Glomerular visceral epithelial cell (primary cell): Measurements from ENCODE around the gene PACSIN3.

Experiments used
- DNase-seq: peaks from one replicate; pipeline ENCODE4 v3.0.0-alpha.2; 2016; ENCODE audit errors: extremely low spot score

Gene PACSIN3

DNA sequence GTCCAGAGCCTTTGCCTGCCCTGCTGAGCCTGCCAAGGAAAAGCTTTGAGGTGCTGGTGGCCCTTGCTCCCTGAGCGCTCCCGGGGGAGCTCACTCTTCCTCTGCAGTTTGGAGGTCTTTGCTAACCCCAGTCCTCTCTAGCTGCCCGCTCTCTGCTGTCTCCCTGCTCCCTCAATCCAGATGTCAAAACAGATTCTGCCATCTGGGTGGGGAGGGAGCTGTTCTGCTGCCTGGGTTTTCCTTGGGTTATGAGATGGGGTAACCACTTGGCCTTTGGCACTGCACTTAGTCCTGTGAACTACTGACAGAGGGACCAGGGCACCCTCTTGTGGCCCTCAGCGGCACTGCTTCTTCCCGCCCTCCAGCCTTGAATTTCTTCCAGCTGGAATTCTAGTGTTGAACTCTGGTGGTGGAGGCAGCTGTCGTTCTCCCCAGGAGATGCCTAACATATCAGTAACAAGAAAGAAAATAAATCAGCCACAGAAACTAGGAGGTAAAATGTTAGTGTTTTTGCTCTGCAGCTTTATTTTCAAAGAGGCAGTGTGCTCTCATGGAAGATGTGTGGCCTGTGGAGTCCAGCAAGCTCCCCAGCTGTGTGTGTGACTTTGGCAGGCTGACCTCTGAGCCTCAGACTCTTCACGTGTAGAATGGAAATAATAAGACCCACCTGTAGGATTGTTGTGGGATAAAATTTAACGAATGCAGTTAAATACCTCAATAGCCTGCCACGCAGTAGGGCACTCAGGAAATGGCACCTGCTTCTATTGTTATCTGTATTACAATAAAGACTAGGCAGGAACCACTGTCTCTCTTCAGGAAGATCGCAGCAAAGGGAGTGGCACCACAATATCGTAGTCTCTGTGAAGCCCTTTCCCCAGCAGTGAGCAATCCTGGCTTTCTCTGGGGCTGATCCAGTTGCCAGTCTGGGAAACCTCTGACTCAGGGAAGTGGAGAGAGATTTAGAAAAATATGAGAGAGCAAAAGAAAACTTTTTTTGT lies 33.0 kb downstream of the PACSIN3 start:
- peak; percentile 76 for DNase-seq

DNA sequence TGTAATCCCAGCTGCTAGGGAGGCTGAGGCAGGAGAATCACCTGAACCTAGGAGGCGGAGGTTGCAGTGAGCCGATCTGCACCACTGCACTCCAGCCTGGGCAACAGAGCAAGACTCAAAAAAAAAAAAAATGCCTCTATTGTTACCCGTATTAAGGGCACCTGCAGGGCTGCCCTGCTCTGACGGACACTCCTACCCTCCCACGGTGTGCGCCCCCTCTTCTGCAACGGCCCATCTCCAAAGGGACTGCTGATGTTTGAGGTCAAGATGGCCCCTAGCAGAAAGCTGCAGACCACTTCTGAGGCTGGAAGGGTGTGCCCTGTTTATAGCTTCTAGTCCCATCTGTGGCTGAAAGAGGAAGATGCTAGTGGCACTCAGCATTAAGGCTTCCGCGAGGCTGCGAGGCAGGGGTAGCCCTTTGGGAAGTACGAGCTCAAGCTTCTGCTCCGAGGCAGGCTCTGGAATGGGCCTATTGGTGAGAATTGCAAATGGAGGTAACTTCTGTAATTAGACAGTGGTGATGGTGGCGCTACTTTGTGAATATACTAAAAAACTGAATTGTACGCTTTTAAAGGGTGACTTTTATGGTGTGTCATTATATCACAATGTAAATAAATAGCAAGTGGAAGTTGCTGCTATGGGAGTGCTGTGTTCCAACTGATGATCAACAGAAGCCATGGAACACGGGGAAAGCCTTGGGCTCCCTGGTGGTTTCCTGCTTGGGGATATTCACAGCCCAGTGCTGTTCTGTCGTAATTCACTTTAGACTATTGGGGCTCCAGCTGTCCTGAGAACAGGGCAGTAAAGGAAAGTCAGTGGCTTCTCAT lies 33.9 kb downstream of the PACSIN3 start:
- DNase-seq: no peak

DNA sequence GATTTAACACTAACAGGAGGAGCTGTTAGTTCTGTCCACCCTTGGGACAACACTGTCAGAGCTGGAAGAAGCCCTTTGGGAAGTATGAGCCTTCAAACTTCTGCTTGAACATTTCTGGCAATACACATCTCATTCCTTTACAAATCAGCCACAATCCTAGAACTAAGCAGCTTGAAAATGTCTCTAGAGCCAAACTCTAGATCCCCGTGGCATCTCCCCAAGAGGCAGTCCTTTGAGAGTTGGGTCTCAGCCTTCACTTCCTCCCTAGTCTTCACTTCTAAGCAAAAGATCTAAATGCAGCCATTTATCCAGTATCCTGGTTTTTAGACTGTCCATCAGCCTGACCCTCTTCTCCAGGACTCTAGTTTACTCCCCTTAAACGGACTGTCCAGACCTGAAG lies 36.5 kb downstream of the PACSIN3 start:
- DNase-seq: no peak

DNA sequence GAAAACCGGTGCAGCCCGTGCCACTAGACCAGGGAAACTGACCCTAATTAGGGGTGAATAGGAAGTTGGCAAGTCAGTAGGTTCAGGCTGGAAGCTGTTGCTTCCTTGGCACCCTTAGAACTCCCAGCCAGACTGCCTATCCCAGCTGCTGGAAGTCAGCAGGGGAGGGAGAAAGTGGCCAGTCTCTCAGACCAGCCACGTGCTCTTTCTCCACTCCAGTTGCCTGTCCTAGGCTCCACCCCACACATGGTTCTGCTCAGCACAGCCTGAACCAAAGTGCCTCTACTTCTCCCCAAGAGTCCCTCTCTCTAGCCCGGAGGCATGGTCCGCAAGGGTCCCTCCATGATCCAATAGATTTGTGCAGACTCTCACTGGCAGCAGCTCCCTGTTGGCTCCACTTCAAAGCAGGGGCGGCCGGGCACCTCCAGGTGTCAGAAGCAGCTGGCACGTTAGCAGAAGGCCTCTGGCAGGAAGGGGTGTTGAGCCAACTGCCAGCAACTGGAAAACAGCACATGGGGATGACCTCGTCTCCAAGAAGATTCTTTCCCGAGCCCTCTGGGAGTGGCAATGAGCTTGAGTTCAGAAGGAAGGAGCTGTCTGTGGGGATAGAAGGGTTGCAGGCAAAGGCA lies 37.2 kb downstream of the PACSIN3 start:
- no peak for DNase-seq

DNA sequence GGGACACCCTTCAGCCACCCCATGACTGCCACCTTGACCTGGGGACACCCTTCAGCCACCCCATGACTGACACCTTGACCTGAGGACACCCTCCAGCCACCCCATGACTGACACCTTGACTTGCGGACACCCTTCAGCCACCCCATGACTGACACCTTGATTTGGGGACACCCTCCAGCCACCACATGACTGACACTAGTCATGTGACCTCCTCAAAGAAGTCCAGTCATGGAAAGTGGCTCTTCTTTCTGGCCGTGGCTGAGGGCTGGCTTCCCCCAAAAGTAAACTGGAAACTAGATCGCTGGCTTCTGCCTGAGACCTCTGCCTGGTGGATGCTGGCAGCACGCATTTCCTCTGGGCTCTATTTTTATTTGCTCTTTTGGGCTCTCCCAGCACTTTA lies 38.0 kb downstream of the PACSIN3 start:
- DNase-seq: no peak

DNA sequence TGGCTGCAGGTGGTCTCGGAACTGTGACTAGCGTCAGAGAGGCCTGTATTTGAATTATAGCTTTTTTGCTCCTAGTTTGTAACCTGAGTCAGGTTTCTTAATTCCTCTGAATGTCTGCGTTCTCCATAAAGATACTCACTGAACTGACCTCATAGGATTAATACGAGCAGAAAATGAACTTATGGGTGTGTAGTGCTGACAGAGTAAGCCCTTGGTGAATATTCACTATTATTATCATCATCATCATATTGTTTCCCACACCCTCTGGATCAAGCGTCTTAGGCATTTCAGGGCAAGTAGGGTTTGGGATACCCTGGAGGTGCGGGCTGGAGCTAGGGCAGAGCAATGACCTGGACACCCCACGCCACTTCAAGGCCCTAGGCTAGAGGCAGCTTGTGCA lies 38.6 kb downstream of the PACSIN3 start:
- no peak for DNase-seq

DNA sequence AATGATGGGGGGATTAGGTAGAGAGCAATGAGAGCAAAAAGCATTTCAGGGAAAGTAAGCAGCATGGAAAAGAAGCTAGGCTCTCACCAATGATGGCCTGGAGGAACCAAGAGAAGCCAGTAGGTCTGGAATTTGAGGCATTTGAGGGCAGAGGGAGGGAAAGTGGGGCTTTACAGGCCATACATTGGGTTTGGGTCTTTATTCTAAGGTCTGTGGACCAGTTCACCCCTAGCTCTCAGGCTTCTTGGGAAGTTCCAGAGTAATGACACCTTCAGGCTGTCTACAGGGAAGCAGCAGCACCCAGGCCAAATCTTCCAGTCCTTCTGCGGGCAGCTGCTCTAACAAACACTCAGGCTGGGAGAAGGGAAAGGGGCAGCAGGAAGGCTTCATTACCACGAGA lies 39.0 kb downstream of the PACSIN3 start:
- no peak for DNase-seq

DNA sequence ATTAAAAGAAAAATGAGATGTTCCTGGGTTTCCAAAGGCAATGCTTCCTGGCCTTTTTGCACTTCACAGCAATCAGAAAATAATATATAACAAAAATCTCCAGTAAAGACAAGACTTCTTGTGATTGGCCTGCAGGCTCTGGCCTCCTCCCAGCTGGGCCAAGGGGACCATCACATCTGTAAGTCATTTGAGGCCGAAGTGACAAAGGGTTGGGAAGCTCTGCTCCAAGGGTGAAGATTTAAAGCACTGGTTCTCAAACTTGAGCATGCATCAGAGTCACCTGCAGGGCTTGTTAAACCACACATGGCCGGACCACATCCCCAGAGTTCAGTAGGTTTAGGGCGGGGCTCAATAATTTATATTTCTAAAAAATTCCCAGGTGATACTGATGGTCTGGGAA lies 41.7 kb downstream of the PACSIN3 start:
- DNase-seq: no peak

DNA sequence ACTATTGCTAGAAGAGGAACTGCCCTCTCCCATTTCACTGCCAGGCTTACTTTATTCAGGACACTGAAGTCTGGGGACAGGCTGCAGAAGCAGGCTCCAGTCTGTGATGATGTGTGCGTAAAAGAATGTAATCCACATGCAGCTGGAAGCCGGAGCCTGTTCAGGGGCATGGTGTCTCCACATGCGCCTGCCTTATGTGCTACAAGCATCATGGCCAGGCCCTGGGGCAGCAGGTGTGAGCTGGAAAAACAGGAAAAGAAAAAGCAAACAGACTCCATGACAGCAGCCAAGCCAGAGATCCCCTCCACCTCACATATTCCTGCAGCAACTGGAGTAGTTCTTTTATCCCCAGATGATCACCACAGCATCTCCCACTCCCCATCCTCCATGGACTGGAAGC lies 42.9 kb downstream of the PACSIN3 start:
- DNase-seq: peak; percentile 35

DNA sequence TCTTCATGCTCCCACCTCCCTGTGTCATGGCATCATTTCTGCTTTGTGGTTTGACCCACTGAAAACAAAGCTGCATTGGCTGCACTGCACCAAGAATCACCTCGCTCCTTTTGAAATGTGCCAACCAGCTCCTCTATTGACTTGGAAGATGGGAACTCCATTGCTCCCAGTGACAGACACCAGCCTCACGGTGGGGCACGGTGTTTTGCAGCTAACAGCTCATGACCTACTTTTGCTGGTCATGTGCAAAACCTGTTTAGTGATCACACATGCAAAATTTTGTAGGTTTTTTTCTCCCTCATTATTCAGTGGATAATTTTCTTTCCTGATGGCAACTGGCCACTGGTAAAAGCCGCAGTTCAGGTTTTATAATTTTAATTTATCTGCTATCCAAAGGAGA lies 46.4 kb downstream of the PACSIN3 start:
- no peak for DNase-seq

DNA sequence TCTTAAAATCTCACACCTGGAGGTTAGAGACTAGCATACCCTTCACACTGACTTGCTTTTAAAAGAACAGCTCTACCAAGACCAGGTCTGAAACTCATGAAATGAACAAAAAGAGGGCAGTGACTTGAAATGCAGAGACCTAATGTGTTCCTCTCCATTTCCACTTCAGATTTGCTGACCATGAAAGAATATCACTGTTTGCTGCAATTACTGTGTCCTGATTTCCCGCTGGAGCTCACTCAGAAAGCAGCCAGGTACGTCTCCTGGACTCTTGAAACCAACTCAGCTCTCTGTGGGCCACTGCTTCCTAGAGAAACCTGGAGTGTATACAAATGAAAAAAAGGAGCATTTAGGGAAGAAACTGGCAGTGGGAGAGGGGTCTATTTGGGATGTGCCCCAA lies 48.8 kb downstream of the PACSIN3 start:
- DNase-seq: no peak

DNA sequence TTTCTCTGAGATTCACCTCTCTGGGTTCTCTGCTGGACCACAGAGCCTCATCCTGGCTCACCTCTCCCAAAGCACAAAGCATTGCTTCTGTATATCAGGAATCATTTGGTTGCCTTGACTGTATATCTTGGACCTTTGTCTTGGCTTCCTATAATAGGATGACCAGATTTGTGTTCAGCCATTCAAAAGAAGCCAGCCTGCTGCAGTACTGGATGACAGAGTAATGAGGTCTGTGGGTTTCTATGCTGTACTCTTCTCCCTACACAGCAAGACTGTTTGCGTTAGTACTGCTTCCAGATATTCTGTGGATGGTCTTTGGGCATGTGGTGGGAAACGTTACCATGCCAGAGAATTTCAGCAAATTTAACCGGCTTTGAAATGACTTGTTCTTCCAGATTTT lies 49.3 kb downstream of the PACSIN3 start:
- no peak for DNase-seq

DNA sequence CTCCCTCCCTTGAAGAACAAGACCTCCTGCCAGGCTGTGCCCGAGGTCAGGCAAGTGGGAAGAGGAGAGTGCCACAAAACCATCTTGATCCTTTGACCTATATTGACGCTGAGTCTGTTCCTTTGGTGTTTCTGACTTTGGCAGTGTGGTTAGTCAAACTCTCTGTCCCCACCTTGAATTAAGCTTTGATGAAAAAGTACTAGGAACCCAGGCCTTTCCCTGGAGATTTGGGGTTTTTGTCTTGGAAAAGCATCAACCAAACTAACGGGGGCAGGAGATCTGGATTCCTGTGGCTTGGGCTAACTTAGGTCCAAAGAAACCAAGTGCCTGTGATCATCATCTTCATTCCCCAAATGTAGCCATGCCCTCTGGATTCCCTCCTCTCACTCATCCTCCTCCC lies 49.9 kb downstream of the PACSIN3 start:
- no peak for DNase-seq

DNA sequence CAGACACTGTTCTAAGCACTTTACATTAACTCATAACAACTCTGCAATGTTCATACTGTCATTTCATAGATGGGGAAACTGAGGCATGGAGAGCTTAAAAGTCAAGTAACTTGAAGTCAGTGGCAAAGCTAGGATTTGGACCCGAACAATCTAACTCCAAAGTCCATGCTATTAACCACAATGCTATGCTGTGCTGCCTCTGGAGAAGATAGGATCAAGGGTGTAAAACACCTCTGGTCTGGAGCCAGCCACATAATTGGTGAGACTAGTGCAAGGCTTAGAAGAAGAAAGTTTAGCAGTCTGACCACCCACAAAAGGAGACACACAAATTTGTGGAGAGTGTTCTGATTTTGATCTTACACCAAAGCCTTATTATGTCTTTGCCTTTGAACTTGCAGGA lies 53.3 kb downstream of the PACSIN3 start:
- no peak for DNase-seq

DNA sequence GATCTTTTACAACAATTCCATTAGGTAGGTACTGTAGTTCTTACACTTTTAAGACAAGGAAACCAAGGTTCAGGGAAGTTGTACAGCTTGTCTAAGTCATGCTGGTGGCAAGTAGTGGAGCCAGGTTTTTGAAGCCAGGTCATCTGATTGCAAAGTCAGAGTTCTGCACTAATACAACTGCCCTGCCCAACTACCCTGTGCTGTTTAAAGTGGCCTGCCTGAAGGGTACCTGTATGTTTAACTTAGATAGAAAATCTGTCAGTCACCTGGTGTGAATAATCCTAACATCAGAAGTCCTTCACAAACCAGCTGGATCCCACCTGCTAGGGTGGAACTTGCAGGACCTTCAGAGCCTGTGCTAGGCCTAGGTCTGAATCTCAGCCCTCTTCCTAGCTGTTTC lies 53.7 kb downstream of the PACSIN3 start:
- no peak for DNase-seq

DNA sequence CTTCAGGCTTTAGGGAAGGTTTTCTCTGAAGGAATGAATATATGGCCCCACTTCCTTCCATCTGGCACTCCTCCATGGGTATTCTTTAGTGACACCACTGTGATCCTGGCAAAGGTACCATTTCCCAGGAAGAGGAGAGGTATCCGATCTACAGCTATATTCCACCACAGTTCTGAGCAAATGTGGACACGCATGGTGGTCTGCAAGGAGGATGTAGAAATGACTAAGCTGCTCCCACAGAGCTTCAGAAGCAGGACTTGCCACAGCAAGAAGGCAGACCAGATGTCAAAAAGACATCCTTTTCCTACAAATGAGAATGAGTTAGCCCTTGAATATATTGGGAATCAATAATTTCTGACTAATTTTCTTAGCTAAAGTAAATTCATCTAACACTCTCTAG lies 55.1 kb downstream of the PACSIN3 start:
- no peak for DNase-seq

DNA sequence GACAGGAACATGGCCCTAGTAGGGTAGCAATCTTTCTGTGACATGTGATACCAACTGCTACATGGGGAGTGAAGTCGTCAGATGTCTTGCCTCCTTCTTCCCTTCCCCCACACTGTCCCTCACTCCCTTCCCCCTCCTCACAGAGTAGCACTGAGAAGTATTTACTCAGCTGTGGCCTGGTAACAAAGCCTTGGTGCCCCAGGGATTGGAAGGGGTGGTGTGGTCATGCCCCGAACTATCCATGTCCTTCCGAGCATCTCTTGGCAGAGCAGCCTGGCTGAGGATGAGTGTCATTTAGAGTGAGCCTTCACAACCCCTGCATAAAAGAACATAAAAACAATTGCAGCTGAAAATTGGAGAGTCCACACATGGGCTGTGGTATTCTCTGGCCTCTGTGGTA lies 55.7 kb downstream of the PACSIN3 start:
- DNase-seq: no peak
